DOHH2 (cell line): ENCODE measurements around the gene CLRN3.

Experiments
- H3F3A ChIP-seq: fragments of 200-600 bp; sonication (generic), shearing (Covaris generic); 2 replicates; pipeline ENCODE4 v1.6.0; 2016; ENCODE audit warnings: antibody characterized with exemption, mild to moderate bottlenecking; ENCODE audit not compliant: control insufficient read depth, insufficient read depth
- H3K27ac ChIP-seq: fragments of 200-600 bp; sonication (generic); 2 replicates; pipeline ENCODE4 v1.5.1; 2014; ENCODE audit warnings: low read depth, mild to moderate bottlenecking, low read length, moderate library complexity
- H3K27me3 ChIP-seq: fragments of 200-600 bp; sonication (generic); 2 replicates; pipeline ENCODE4 v1.6.1; 2014; ENCODE audit warnings: mild to moderate bottlenecking, low read length, mixed read lengths; ENCODE audit not compliant: control insufficient read depth
- H3K36me3 ChIP-seq: fragments of 200-600 bp; sonication (generic); 2 replicates; pipeline ENCODE4 v1.6.1; 2014; ENCODE audit warnings: mild to moderate bottlenecking, low read length, moderate library complexity, mixed read lengths; ENCODE audit not compliant: control insufficient read depth
- H3K4me1 ChIP-seq: fragments of 200-600 bp; sonication (generic); 2 replicates; pipeline ENCODE4 v1.6.1; 2014; ENCODE audit warnings: mild to moderate bottlenecking, low read length, mixed read lengths; ENCODE audit not compliant: control insufficient read depth
- H3K4me2 ChIP-seq: fragments of 200-600 bp; sonication (generic); 2 replicates; pipeline ENCODE4 v1.6.0; 2014; ENCODE audit warnings: mild to moderate bottlenecking, low read length, moderate library complexity
- H3K4me3 ChIP-seq: fragments of 200-600 bp; sonication (generic); 2 replicates; pipeline ENCODE4 v1.5.1; 2014; ENCODE audit warnings: mild to moderate bottlenecking, low read length, mixed read lengths
- H3K79me2 ChIP-seq: fragments of 200-600 bp; sonication (generic); 2 replicates; pipeline ENCODE4 v1.6.1; 2014; ENCODE audit warnings: mild to moderate bottlenecking, low read length, mixed read lengths; ENCODE audit not compliant: control insufficient read depth
- H3K9me2 ChIP-seq: fragments of 200-600 bp; sonication (generic); replicated peaks from 2 replicates; pipeline ENCODE4 v1.6.1; 2014; ENCODE audit warnings: mild to moderate bottlenecking, low read length, mixed read lengths; ENCODE audit not compliant: control insufficient read depth
- H3K9me3 ChIP-seq: fragments of 200-600 bp; sonication (generic); 2 replicates; pipeline ENCODE4 v1.6.1; 2014; ENCODE audit warnings: antibody characterized with exemption, low read length, mixed read lengths; ENCODE audit not compliant: control insufficient read depth, insufficient read depth
- H4K20me1 ChIP-seq: fragments of 200-600 bp; sonication (generic); 2 replicates; pipeline ENCODE4 v1.6.0; 2014; ENCODE audit warnings: low read depth, mild to moderate bottlenecking, antibody characterized with exemption, low read length, moderate library complexity; ENCODE audit not compliant: control insufficient read depth, insufficient read depth
- EZH2phosphoT487 ChIP-seq: fragments of 200-600 bp; sonication (generic); IDR thresholded peaks from 2 replicates; pipeline ENCODE4 v1.6.1; 2017; ENCODE audit warnings: borderline replicate concordance, mild to moderate bottlenecking, antibody characterized with exemption, low read length, moderate library complexity, mixed read lengths
- TF ChIP-seq, protein P1 (sequence below): fragments of 200-600 bp; sonication (generic); IDR thresholded peaks from one replicate; pipeline ENCODE4 v1.5.1; 2014; ENCODE audit warnings: antibody characterized with exemption, mild to moderate bottlenecking, low read depth, low read length; ENCODE audit not compliant: poor library complexity, severe bottlenecking

Gene CLRN3

DNA sequence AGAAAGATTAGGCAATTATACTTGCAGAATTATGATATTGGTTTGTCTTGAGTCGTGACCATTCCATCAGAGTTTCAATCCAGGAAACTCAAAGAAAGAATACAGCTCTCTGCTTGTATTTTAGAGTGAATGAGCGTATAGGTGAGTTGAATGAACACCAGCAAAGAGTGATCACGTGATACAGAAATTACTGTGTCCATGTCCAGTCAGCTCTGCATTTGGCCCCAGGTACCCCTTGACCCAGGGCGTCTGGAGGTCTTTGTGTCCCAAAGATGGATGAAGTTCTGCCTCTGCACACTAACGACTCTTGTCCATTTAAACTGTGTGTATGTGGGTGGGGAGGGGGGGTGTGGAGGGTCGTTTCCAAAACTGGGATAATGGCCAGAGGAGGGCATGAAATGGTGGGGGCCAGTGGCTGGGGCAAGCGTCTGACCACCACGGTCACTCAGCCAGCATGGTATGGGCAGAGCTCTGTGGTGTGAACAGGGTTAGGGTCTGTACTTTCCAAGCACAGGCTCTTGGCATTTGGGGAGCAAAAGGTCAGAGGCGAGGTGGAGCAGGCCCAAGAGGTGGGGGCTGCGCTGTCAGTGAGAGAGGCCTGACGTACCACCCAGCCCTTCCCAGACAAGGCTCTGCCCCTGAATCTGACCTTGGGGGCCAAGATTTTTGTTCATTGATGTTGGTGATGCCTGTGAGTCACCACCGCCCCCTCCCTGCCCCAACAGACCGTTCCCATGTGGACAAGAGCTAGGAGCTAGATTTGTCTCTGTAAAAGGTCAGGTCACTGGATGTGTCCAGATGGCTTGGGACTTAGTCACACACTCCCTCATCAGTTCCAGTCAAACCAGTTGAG lies 15.6 kb upstream of the CLRN3 start:
- no peak for TF ChIP-seq EZH2phosphoT487
- TF ChIP-seq, protein P1, sequence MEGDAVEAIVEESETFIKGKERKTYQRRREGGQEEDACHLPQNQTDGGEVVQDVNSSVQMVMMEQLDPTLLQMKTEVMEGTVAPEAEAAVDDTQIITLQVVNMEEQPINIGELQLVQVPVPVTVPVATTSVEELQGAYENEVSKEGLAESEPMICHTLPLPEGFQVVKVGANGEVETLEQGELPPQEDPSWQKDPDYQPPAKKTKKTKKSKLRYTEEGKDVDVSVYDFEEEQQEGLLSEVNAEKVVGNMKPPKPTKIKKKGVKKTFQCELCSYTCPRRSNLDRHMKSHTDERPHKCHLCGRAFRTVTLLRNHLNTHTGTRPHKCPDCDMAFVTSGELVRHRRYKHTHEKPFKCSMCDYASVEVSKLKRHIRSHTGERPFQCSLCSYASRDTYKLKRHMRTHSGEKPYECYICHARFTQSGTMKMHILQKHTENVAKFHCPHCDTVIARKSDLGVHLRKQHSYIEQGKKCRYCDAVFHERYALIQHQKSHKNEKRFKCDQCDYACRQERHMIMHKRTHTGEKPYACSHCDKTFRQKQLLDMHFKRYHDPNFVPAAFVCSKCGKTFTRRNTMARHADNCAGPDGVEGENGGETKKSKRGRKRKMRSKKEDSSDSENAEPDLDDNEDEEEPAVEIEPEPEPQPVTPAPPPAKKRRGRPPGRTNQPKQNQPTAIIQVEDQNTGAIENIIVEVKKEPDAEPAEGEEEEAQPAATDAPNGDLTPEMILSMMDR = no peak
- no peaks in the 10 kb centered on the region for H3K36me3 ChIP-seq
- no peaks in the 10 kb centered on the region for H3K9me2 ChIP-seq
- H3K27me3 ChIP-seq = no peaks in the 10 kb centered on the region
- H3K4me3 ChIP-seq = no peak overlapping the region
- no peaks in the 10 kb centered on the region for H3K9me3 ChIP-seq
- no peak overlapping the region for H3K27ac ChIP-seq
- no peaks in the 10 kb centered on the region for H3K4me1 ChIP-seq
- H4K20me1 ChIP-seq = no peaks in the 10 kb centered on the region
- no peaks in the 10 kb centered on the region for H3F3A ChIP-seq
- no peak overlapping the region for H3K4me2 ChIP-seq
- H3K79me2 ChIP-seq = no peaks in the 10 kb centered on the region

DNA sequence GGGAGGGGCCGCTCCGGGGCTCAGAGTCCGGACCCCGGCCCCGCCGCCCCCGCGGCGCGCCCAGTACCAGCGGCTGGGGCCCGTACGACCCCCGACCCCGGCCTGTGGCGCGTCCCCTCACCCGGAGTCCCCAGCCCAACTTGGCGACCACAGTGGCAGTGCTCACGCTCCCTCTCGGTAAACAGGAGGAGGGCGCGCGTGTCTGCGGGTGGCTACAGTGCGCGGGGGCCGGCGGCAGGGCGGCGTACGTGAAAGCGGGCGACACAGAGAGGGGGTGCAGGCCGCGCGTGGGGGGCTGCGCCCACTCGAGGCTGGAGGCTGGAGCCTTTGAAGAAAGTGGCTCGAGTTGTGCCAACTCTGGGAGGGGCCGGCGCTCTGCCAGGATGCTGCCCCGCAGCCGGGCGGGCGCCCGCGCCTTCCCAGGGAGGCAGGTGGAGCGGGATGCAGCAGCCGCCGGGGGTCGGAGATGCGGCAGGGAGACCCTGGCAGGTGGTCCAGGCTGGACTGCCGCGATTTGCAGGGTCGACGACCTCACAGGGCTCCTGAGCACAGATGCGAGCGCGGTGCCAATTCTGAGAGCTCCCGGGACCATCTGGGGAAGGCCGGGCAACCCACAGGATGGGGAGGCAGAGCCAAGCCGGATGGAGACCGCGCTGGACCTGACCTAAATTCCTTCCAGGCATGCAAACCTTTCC lies 14.8 kb upstream of the CLRN3 start:
- Histone ChIP-seq H3K4me3 (no peak overlapping the region), H4K20me1 (no peaks in the 10 kb centered on the region), H3K4me1 (no peaks in the 10 kb centered on the region), H3F3A (no peaks in the 10 kb centered on the region), H3K4me2 (no peak overlapping the region), H3K36me3 (no peaks in the 10 kb centered on the region), H3K27ac (no peak overlapping the region), H3K79me2 (no peaks in the 10 kb centered on the region), H3K27me3 (no peaks in the 10 kb centered on the region), H3K9me2 (no peaks in the 10 kb centered on the region), H3K9me3 (no peaks in the 10 kb centered on the region)
- no peak for TF ChIP-seq EZH2phosphoT487
- TF ChIP-seq, protein P1 = no peak

DNA sequence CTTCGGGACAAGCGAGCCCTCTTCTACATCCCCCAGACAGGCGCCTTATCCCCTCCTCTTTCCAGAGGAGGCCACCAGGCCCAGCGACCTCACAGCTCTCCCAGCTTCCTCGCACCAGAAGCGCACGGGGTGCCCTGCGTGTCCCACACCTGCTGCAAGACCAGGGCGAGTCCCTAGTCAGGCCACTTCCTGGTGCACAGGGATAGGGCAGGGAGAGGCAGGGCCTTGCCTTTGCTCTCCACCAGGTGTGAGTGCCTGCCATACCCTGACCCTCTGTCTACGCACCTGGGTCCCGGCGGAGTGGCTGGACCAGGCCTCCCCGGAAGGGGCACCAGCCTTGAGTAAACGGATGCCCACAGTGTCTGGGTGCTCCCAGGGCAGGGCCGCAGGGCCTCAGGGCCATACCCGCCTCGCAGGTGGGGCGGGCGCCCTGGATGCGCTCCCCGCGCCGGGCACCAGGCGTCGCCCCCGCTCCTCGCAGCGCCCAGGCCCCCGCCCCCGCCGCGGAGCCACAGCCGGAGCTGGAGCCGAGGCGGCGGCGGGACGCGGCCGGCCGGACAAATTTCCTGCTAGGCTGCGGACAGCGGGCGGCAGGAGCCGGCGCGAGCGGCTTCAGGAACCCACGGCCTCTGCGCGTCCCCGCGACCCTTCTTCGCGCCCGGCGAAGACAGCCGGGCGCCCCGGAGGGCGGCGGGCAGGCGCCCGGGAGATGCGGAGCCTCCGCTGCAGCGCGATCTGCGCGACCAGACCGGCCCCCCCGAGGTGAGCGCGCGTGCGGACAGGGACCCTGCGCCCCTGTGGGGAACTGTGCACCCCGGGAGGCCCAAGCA lies 14.0 kb upstream of the CLRN3 start, which contains the start of gene PTPRE:
Gene PTPRE (plus strand): TSS at position 556 of the 830 bp plus-strand sequence. CDS start 133,779 bp downstream, outside the sequence.
- TF ChIP-seq, protein P1 = peak; percentile 18
- TF ChIP-seq EZH2phosphoT487 = no peak
- Histone ChIP-seq H3K4me2 (no peak within 1 kb of the TSS), H3K79me2 (no peaks in the 10 kb centered on the region), H3K9me2 (no peaks in the 10 kb centered on the region), H3K4me3 (no peak within 1 kb of the TSS), H3K36me3 (no peaks in the 10 kb centered on the region), H3K4me1 (no peaks in the 10 kb centered on the region), H3K27ac (no peak within 1 kb of the TSS), H3F3A (no peaks in the 10 kb centered on the region), H3K9me3 (no peaks in the 10 kb centered on the region), H4K20me1 (no peaks in the 10 kb centered on the region), H3K27me3 (no peaks in the 10 kb centered on the region)
